Islet precursor cell (in vitro differentiated cells): ENCODE measurements around the gene ANKRD11.

ENCODE experiments used
- DNase-seq: peaks from one replicate; pipeline ENCODE4 v3.0.0-alpha.2; 2018

The ANKRD11 gene

GRCh38 chr16:89291776-89292175 lies 198.6 kb downstream of the ANKRD11 start:
- DNase-seq, result no peak

GRCh38 chr16:89291363-89291762 lies 199.0 kb downstream of the ANKRD11 start:
- no peak for DNase-seq

- no peak for DNase-seq
These were observed 199.5 kb downstream of the ANKRD11 start for GRCh38 chr16:89290887-89291286.

GRCh38 chr16:89290472-89290871 lies 199.9 kb downstream of the ANKRD11 start:
- no peak for DNase-seq

- peak; percentile 91 for DNase-seq
These were observed 200.6 kb downstream of the ANKRD11 start for GRCh38 chr16:89289428-89290395.

GRCh38 chr16:89288966-89289365 lies 201.4 kb downstream of the ANKRD11 start:
- DNase-seq, result no peak

GRCh38 chr16:89288577-89288844 lies 201.8 kb downstream of the ANKRD11 start:
- no peak for DNase-seq

GRCh38 chr16:89287777-89288576 lies 202.4 kb downstream of the ANKRD11 start:
- DNase-seq, result no peak

GRCh38 chr16:89286096-89286495 lies 204.3 kb downstream of the ANKRD11 start:
- DNase-seq, result no peak

- no peak for DNase-seq
These were observed 205.0 kb downstream of the ANKRD11 start for GRCh38 chr16:89285381-89285780.

GRCh38 chr16:89283449-89283848 lies 206.9 kb downstream of the ANKRD11 start:
- no peak for DNase-seq

GRCh38 chr16:89282523-89282922 lies 207.8 kb downstream of the ANKRD11 start:
- no peak for DNase-seq

- DNase-seq, result no peak
These were observed 208.5 kb downstream of the ANKRD11 start for GRCh38 chr16:89281829-89282228.

- DNase-seq, result no peak
These were observed 209.2 kb downstream of the ANKRD11 start for GRCh38 chr16:89281189-89281577.

- no peak for DNase-seq
These were observed 209.7 kb downstream of the ANKRD11 start for GRCh38 chr16:89280546-89281188.

- DNase-seq, result no peak
These were observed 210.5 kb downstream of the ANKRD11 start for GRCh38 chr16:89279666-89280481.

- DNase-seq, result no peak
These were observed 211.7 kb downstream of the ANKRD11 start for GRCh38 chr16:89278441-89279240.

GRCh38 chr16:89277641-89278341 lies 212.6 kb downstream of the ANKRD11 start:
- DNase-seq, result no peak

- DNase-seq, result no peak
These were observed 213.3 kb downstream of the ANKRD11 start for GRCh38 chr16:89277049-89277448.

GRCh38 chr16:89275837-89276720 lies 214.3 kb downstream of the ANKRD11 start:
- no peak for DNase-seq
